HG03521 (cell line): ENCODE measurements around the gene ODC1.

ENCODE experiments used
- ATAC-seq: cut with Tn5 transposase; IDR thresholded peaks from one replicate; pipeline ENCODE4 v1.9.1; 2021; ENCODE audit warnings: mild to moderate bottlenecking, moderate library complexity; ENCODE audit not compliant: unreplicated experiment

The ODC1 gene

GRCh38 chr2:10402062-10402585 lies 46.0 kb downstream of the ODC1 start:
- no peak for ATAC-seq

GRCh38 chr2:10400978-10401951 lies 46.9 kb downstream of the ODC1 start:
- ATAC-seq = no peak

DNA sequence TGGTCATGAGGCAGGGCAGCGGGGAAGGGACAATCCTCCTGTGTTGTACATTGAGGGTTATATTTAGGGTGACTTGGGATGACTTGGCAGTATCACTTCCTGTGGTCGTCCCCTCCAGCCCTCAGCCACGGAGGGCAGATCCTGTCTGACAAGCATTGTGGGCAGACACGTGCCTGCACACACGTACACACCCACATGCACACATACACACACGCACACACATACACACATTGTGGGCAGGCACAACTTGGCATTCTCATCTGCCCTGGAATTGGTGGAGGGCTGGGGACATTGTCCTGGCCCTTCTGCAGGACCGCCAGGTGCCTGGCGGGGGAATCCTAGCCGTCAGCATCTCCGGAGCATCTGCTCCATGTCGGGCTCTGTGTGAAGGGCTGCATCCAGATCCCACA lies 47.6 kb downstream of the ODC1 start:
- ATAC-seq = no peak

DNA sequence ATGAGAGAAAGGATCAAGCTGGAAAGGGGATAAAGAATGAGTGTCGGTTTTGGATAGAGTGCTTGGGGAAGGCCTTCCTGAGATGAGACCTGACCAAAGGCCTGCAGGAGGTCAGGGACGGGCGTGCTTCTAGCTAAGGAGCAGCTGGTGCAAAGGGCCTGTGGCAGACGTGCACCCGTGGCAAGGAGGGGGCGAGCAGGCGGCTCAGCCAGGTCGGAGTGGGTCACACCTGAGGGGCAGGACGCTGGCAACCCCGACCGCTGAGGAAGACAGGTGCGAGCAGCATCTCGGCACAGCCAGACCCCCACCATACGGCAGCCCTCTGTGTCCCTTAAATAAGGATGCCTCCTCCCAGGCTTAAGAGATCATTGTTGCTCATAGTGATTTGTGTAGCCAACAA lies 48.1 kb downstream of the ODC1 start:
- no peak for ATAC-seq

DNA sequence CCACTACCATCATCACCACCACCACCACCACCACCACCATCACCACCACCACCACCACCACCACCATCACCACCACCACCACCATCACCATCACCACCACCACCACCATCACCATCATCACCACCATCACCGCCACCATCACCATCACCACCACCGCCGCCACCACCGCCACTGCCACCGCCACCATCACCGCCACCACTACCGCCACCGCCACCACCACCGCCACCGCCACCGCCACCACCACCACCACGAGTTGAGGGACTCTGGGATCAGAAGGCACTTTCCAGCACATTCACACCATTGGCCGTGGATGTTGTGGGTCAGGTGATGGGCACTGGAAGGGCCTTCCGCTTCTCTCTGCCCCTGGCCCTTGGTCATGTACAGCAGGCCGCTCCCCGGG lies 48.8 kb downstream of the ODC1 start:
- no peak for ATAC-seq

DNA sequence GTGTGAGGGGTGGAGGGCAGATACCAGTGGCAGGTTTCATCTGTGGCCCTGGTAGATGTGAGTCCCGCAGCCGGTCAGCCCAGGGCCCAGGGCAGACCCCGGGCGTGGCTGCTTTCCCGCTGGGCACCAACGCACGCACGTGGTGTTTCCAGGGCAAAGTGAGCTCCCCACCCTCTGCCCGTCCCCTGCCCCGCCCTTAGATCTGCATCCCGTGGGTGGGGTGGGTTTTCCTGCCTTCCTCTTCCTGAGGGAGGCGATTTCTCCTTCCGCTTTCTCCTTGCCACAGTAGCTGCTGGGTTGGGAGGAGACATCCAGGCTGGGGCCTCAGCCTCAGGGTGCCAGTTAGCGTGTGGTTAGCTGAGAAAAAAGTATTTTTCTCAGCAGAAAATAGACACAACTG lies 49.6 kb downstream of the ODC1 start:
- ATAC-seq = no peak

DNA sequence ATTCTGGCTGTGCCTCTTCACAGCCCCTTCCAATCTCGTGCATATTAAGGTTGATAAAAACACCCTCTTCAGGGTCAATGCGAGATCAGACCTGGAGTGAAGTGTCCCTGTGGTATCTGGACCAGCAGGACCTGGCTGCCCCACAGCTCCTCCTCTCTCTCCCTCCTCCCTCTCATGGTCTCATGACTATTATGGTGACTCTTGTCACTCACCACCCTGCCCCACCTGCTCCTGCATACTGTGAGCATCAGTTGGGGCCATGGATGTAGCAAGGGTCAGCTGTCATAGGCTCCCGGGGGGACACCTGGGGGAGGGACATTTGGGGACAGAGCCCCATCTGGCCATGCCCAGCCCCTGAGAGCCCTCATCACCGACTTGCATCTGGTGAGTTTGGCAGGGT lies 50.2 kb downstream of the ODC1 start:
- no peak for ATAC-seq

GRCh38 chr2:10397297-10397875 lies 50.7 kb downstream of the ODC1 start:
- ATAC-seq = no peak

DNA sequence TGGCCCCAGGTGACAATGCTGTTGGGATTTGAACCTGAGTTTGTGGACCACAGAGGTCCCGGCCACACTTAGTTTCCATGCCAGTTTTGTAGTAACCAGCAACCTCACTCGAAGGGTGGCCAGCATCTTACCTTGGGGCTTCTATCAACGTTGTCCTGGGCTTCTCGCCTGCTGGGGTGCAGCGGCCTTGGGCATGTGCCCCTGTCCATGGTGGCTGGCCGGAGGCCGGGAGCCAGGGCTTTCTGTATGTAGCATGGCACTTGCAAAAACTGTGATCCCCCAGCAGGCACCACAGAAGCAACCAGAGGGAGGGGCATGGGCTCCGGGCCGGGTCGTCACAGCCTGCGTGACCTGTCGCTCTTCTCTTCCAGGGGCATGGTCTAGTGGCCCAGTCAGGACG lies 51.7 kb downstream of the ODC1 start:
- ATAC-seq = no peak

DNA sequence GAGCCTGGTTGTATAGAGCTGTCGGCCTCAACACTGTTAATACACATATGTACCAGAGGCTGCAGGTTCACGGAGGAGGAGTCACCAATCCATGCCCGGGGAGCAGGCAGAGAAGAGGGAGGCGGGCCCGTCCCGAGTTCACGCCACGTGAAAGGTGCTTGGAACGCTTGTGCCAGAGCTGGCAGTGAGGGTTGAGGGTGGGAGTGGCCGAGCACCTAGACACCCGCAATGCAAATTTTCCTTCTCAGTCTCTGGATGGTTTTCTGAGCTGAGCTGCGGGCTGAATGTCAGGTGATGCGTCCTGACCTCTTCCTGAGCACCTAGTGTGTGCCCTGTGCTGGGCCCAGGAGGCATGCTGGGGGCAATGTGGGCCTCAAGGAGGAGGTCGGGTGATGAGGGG lies 52.2 kb downstream of the ODC1 start:
- ATAC-seq = no peak

GRCh38 chr2:10393640-10393982 lies 54.5 kb downstream of the ODC1 start:
- ATAC-seq = no peak

DNA sequence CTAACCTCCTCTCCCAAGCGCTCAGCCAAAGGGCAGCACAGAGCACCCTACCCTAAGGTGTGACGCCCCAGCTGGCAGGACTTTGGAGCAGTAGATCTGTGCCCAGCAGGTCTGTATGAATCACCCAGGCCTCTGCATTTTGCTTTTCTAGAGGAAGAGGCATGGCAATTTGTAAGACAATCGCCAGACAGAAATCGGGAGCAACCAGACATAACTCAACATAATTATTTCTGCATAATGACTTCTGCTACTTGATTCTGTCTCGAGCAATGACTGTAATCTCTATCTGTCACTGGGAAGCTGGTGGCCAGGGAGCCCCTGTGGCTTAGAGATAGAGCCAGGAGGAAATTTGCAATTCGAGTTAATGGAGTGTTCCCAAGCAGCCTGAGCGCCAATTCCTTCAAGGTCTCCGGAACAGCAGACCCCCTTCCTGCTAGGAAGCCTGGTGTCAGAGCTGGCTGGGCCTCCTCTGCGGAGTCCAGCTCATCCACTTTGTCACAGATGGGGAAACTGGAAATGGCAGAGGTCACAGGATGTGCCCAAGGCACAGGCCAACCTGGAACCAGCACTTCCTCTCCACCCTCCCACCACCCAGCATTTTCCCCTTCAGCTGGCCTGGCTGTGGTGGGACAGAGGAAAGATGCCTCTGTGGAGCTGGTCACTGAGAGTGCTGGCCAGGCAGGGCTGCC lies 55.0 kb downstream of the ODC1 start:
- ATAC-seq = no peak

GRCh38 chr2:10392548-10392947 lies 55.6 kb downstream of the ODC1 start:
- no peak for ATAC-seq

- ATAC-seq = no peak
Measured at GRCh38 chr2:10392100-10392499, 56.0 kb downstream of the ODC1 start.

DNA sequence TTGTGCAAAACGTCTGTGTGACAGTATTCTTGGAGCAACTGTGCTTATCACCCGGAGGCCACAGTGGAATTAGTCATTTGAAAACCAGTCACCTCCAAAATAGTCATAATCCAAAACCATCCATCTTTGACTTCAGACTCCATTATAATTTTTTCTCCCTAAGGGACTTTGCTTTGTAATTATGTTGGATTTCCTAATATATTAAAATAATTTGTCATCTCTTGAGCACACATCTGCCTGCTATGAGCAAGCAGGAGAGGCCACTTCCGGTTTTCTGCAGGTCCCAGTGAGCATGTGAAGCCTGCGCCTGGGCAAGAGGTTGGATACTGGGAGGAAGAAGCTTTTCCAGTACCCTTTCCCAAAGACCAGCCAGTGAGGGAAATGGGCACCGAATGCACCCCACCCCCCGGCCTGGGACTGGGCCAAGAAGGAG lies 57.7 kb downstream of the ODC1 start:
- ATAC-seq = no peak
